DMS153 treated with DMSO at 0.1 percent for 48 hours (cell line): ENCODE measurements around the gene SULF2.

Source experiments
- DNase-seq: peaks from one replicate; lab custom pipeline; 2025; ENCODE audit not compliant: unreplicated experiment; lab: John Stamatoyannopoulos, UW

The SULF2 gene

GRCh38 chr20:47785854-47786764 lies 828 bp upstream of the SULF2 start:
- DNase-seq = peak; percentile 47

- DNase-seq = no peak
Measured at GRCh38 chr20:47784599-47785310, 526 bp downstream of the SULF2 start.

GRCh38 chr20:47783828-47784598 lies 1.3 kb downstream of the SULF2 start:
- DNase-seq = no peak

- no peak for DNase-seq
Measured at GRCh38 chr20:47782920-47783552, 2.2 kb downstream of the SULF2 start.

GRCh38 chr20:47782076-47782475 lies 3.2 kb downstream of the SULF2 start:
- no peak for DNase-seq

- DNase-seq = no peak
Measured at GRCh38 chr20:47781632-47782031, 3.6 kb downstream of the SULF2 start.

- no peak for DNase-seq
Measured at GRCh38 chr20:47780720-47781389, 4.4 kb downstream of the SULF2 start.

- DNase-seq = no peak
Measured at GRCh38 chr20:47778398-47779354, 6.6 kb downstream of the SULF2 start.

- DNase-seq = no peak
Measured at GRCh38 chr20:47777220-47777619, 8.1 kb downstream of the SULF2 start.

GRCh38 chr20:47776639-47777038 lies 8.6 kb downstream of the SULF2 start:
- DNase-seq = no peak

GRCh38 chr20:47775841-47776240 lies 9.4 kb downstream of the SULF2 start:
- no peak for DNase-seq

- no peak for DNase-seq
Measured at GRCh38 chr20:47775039-47775438, 10.2 kb downstream of the SULF2 start.

- DNase-seq = no peak
Measured at GRCh38 chr20:47774131-47774777, 11.0 kb downstream of the SULF2 start.

GRCh38 chr20:47773371-47773786 lies 11.9 kb downstream of the SULF2 start:
- no peak for DNase-seq

GRCh38 chr20:47770935-47771334 lies 14.3 kb downstream of the SULF2 start:
- no peak for DNase-seq

- DNase-seq = no peak
Measured at GRCh38 chr20:47768016-47768824, 17.1 kb downstream of the SULF2 start.

GRCh38 chr20:47765691-47766594 lies 19.3 kb downstream of the SULF2 start:
- DNase-seq = no peak
